HTERT RPE-1 (cell line): ENCODE results near the gene PPP1CA.

Experiments
- in situ Hi-C: fragments of 300-500 bp; cut with MboI; formaldehyde crosslinking; loops from 4 replicates; pipeline ENCODE4 v1.14.3; 2020; ENCODE audit warnings: low sequenced_read_pairs

PPP1CA gene

DNA sequence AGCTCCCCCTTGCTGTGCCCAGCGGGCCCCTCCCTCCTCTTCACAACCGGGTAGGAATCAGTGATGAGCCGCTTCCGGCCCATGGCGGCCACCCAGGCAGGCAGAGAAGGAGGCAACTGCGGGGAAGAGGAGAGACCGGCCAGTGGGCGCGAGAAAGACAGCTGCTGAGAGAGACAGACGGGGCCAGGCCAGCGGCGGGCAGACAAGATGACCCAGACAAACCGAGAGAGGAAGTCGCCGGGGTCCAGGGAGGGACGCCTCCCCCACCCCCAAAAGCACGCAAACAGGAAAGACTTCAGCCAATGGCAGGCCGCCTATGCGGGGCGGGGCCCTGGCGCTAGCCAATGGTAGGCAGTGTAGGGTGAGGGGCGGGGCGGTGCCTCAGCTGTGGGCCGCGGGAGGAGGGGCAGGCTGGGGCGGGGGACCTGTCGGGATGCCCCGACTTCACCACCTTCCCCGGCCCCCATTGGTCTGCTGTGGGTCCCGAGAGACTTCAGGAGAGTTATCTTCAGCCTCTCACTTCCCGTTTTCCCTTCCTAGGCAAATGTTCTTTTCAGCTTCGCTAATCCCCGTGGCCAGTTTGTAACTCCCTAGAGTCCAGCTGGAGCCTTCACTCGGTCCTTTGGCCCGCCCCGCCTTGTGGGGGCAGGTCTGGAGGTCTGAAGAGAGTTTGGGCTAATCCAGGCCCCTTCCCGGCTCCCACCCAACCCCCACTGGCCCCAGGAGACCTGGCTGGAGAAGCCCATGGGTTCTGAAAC, 48.2 kb downstream of the PPP1CA start, which contains the start of gene POLD4:
TSS of gene POLD4 (minus strand) at position 230 of the 758 bp plus-strand sequence. CDS start at position 83, 147 bp downstream.
- in situ Hi-C loops = no loop called here

DNA sequence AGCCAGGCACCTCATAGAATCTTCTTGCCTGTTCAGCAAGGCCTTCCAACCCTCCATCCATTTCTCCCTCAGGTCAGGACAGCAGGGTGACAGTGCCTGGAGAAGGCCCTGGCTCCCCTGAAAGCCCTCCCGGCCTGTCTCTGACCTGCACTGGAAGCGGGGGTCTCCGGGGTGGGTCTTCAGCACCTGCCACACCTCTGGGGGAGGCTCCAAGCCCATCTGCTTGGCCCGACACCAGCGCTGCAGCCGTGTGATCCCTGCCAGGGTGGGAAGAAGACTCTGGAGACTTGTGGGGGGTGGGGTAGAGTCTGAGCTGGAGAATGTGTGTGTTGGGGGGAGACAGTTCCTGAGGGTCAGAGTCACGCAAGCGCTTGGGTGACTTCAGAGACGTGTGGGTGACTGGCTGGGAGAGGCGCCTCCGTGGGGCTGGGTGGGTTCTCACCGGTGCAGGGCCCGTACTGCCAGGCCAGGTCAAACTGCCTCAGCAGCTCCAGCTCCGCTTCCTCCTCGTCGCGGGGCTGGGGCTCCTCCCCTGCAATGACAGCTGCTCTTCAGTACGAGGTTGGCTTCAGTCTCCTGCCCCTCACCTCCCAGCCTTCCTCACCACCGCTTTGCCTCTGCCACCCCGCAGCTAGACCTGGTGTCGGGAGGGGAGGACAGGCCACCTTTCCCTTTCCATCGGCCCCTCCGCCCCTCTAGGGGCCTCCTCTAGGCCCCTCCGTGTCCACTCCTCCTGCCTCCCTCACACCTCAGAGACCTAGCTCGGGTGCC, 48.9 kb downstream of the PPP1CA start:
- in situ Hi-C loops = no loop called here

DNA sequence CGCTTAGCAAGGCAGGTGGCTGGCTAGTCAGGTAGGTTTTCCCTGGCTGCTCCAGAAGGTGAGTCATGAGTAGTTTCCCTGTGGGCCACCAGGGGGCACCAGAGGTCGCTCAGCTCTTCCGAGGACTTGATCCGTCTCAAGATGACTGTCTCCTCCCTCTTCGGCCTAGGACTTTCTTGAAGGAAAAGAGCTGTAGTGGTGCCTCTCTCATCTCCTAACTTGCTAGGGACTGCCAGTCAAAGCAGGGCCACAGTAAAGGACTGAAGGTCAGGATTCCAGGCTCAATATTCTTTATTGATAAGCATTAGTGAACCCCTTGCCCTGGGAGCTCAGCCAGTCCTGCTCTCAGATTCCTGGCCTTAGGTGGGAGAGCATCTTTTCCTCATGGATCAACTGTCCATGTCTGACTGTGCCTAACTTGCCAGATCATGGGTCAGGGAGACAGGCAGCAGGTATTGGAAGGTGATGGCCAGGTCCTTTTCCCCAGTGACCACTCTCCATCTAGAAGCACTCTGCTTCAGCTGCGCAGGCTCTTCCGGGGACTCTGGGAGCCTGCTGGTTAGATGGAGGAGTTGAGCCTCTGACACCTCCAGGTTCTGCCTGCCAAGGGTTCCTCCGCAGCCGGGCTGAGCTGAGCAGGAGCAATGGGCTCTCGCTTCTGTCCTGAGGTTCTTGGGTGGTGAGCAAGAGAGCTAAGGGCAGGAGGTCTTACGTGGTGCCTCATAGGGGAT, 50.2 kb downstream of the PPP1CA start:
- in situ Hi-C loops = no loop called here

DNA sequence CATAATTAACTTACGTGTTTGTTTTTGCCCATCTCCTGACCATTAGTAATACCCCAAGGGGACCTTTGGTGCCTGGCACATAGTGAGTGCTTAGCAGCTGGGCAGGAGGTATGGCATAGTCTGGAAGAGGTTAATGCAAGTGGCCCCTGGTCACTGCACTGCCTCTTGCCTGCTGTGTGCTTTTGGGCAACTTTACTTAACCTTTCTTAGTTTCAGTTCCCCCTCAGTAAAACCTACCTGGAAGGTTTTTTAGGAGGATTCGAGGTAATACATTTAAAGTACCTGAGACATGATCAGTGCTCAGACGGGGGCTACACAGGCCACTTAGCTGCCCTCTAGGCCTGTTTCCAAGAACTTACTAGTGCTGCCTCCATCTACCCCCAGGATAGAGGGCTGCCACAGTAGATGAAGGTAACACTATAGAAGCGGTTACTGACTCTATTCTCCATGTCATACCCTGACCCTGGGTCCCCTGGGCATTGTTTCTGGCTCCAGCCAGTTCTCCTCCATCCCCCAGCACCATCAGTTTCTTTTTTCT, 51.7 kb downstream of the PPP1CA start:
- in situ Hi-C loops = no loop called here

DNA sequence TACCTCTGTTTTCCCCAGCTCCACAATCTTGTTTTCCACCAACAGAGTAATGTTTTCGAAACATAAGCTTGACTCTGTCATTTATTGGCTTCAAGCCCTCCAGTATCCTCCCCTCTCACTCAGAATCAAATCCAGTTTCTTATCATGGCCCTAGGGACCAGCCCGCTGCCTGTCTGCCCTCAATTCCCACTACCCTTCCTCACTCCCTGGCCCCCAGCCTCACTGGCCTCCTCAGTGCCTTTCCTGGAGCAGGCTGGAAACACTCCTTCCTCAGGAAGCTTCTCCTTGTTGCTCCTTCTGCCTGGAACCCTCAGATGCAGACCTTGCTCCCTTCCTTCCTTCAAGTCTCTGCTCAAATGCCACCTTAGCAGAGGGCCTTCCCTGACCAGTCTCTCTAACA, 52.2 kb downstream of the PPP1CA start:
- in situ Hi-C loops = no loop called here

DNA sequence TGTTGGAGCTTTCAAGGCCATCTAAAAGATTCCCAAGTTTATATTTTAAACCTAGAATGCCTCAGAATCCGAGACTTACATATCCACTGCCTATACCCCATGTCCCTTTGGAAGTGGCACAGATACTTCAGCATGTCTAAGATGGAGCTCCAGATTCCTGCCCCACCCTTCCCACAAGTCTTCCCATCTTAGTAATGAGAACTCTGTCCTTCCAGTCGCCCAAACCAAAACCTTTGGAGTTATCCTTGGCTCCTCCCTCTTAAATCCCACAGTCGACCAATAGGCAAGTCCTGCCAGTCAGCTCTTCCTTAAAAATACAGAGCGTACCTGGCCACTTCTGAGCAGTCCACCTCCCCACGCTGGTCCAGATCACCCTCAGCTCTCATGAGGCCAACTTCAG, 52.6 kb downstream of the PPP1CA start:
- in situ Hi-C loops = no loop called here
